CD8-positive, alpha-beta memory T cell (primary cell): ENCODE results near the gene PNPLA8. TPM values are rescaled to one million over a fixed set of nuclear protein-coding genes. Genes with fewer than 3 reads are reported as not detected.

Source experiments
- CTCF ChIA-PET: fragments of 350-600 bp; sonication (Branson Sonifier 250); formaldehyde crosslinking; loops from one replicate; lab custom pipeline; 2021; ENCODE audit warnings: antibody characterized with exemption; lab: Charles Lee
- POLR2A ChIA-PET: fragments of 350-600 bp; sonication (Branson Sonifier 250); formaldehyde crosslinking; loops from one replicate; lab custom pipeline; 2021; ENCODE audit warnings: antibody characterized with exemption; lab: Charles Lee
- DNase-seq, 5 donors: peaks; one replicate each; pipeline versions ENCODE4 v3.0.0 to v3.0.0-alpha.2; 2020 to 2022; ENCODE audit warnings: mixed read lengths in 1 of 5
- H3K27ac ChIP-seq: one replicate; pipeline ENCODE4 v1.7.0; 2013; ENCODE audit warnings: low read depth, mild to moderate bottlenecking, low read length, moderate library complexity
- H3K27me3 ChIP-seq: 2 replicates; pipeline ENCODE4 v1.7.0; 2013; ENCODE audit warnings: low read length, mild to moderate bottlenecking; ENCODE audit not compliant: insufficient read depth, poor library complexity, severe bottlenecking
- H3K36me3 ChIP-seq: 2 replicates; pipeline ENCODE4 v1.7.0; 2013; ENCODE audit warnings: mild to moderate bottlenecking, low read length, moderate library complexity; ENCODE audit not compliant: insufficient read depth
- H3K4me1 ChIP-seq: 2 replicates; pipeline ENCODE4 v1.7.0; 2013; ENCODE audit warnings: mild to moderate bottlenecking, low read length, moderate library complexity; ENCODE audit not compliant: insufficient read depth
- H3K4me3 ChIP-seq: 2 replicates; pipeline ENCODE4 v1.7.0; 2013; ENCODE audit warnings: mild to moderate bottlenecking, low read length
- H3K9me3 ChIP-seq: 2 replicates; pipeline ENCODE4 v1.7.0; 2013; ENCODE audit warnings: mild to moderate bottlenecking, low read length
- H3K27ac Mint-ChIP-seq, 8 donors: one replicate each; pipeline ENCODE4 v1.8.0; 2020 to 2021; ENCODE audit warnings: mixed read lengths in 8 of 8, mild to moderate bottlenecking in 6 of 8, inconsistent platforms in 3 of 8, moderate library complexity in 3 of 8
- H3K27me3 Mint-ChIP-seq, 2 donors: one replicate each; pipeline ENCODE4 v1.8.0; 2020 to 2021; ENCODE audit warnings: mixed read lengths in 2 of 2, mild to moderate bottlenecking in 1 of 2, moderate library complexity in 1 of 2
- H3K36me3 Mint-ChIP-seq, 3 donors: one replicate each; pipeline ENCODE4 v1.8.0; 2020 to 2021; ENCODE audit warnings: mixed read lengths in 3 of 3, inconsistent platforms in 1 of 3, mild to moderate bottlenecking in 1 of 3
- H3K4me1 Mint-ChIP-seq, 3 donors: one replicate each; pipeline ENCODE4 v1.8.0; 2020 to 2021; ENCODE audit warnings: mixed read lengths in 3 of 3, inconsistent platforms in 1 of 3, mild to moderate bottlenecking in 1 of 3
- H3K4me3 Mint-ChIP-seq, 7 donors: one replicate each; pipeline ENCODE4 v1.8.0; 2020 to 2021; ENCODE audit warnings: mixed read lengths in 7 of 7, mild to moderate bottlenecking in 6 of 7, moderate library complexity in 4 of 7, inconsistent platforms in 2 of 7
- H3K9me3 Mint-ChIP-seq, 5 donors: one replicate each; pipeline ENCODE4 v1.8.0; 2020 to 2022; ENCODE audit warnings: mixed read lengths in 5 of 5, mild to moderate bottlenecking in 3 of 5, moderate library complexity in 2 of 5, inconsistent platforms in 1 of 5
- polyA plus RNA-seq: library from polyadenylated mRNA; unstranded; fragments of 300-500 nt; fragmentation: Illumina TruSeq; gene quantifications from one replicate; pipeline ENCODE4 v1.2.3, GENCODE V29; 2021
- total RNA-seq, 2 experiments: library from RNA; stranded (reverse); gene quantifications; one replicate each; pipeline ENCODE4 v1.2.3, GENCODE V29; 2021

PNPLA8 gene
- total and polyA plus RNA-seq, 3 experiments from 2014 or later = 16.3 to 29.7 (median 17.9) TPM

- H3K27me3 ChIP-seq = peaks cover 5% of the 10 kb centered on the region
- ChIA-PET POLR2A (no interaction called here), CTCF (interaction anchor here (0.9 to 1.1 kb wide), 2 partner anchors 8 to 10 kb away, joined by 3 read pairs; no protein-coding TSS in a partner anchor)
- DNase-seq = no peak
- no peaks in the 10 kb centered on the region for H3K36me3 ChIP-seq
- H3K27ac ChIP-seq = no peak overlapping the region
- H3K4me3 ChIP-seq = no peak overlapping the region
- H3K4me1 Mint-ChIP-seq = peaks cover 2 to 5% (median 4%) of the 10 kb centered on the region in 3 donors
- peaks cover 15 to 60% of the 10 kb centered on the region in 2 donors for H3K27me3 Mint-ChIP-seq
- no peaks in the 10 kb centered on the region for H3K9me3 Mint-ChIP-seq
- no peak overlapping the region for H3K4me3 Mint-ChIP-seq
- H3K9me3 ChIP-seq = no peaks in the 10 kb centered on the region
- H3K36me3 Mint-ChIP-seq = no peaks in the 10 kb centered on the region
- no peak overlapping the region for H3K27ac Mint-ChIP-seq
- H3K4me1 ChIP-seq = no peaks in the 10 kb centered on the region
Observed at GRCh38 chr7:108450160-108450559, 75.8 kb downstream of the PNPLA8 start.

GRCh38 chr7:108449521-108449920, 76.4 kb downstream of the PNPLA8 start:
- Mint-ChIP-seq H3K36me3 (no peaks in the 10 kb centered on the region), H3K27ac (no peak overlapping the region), H3K4me3 (no peak overlapping the region), H3K4me1 (peaks cover 0 to 4% (median under 1%) of the 10 kb centered on the region in 3 donors), H3K9me3 (no peaks in the 10 kb centered on the region), H3K27me3 (peaks cover 13 to 60% of the 10 kb centered on the region in 2 donors)
- peaks cover 2% of the 10 kb centered on the region for H3K27me3 ChIP-seq
- POLR2A ChIA-PET = no interaction called here
- H3K4me1 ChIP-seq = no peaks in the 10 kb centered on the region
- CTCF ChIA-PET = no interaction called here
- no peak overlapping the region for H3K4me3 ChIP-seq
- H3K36me3 ChIP-seq = no peaks in the 10 kb centered on the region
- no peak for DNase-seq
- H3K9me3 ChIP-seq = no peaks in the 10 kb centered on the region
- H3K27ac ChIP-seq = no peak overlapping the region

GRCh38 chr7:108448584-108449505, 77.1 kb downstream of the PNPLA8 start:
- Mint-ChIP-seq H3K9me3 (no peaks in the 10 kb centered on the region), H3K27ac (no peak overlapping the region), H3K27me3 (peaks cover 10 to 59% of the 10 kb centered on the region in 2 donors), H3K4me1 (no peaks in the 10 kb centered on the region), H3K4me3 (no peak overlapping the region), H3K36me3 (no peaks in the 10 kb centered on the region)
- DNase-seq = no peak
- no peaks in the 10 kb centered on the region for H3K36me3 ChIP-seq
- no peaks in the 10 kb centered on the region for H3K27me3 ChIP-seq
- ChIA-PET POLR2A (no interaction called here), CTCF (no interaction called here)
- no peaks in the 10 kb centered on the region for H3K4me1 ChIP-seq
- H3K9me3 ChIP-seq = no peaks in the 10 kb centered on the region
- no peak overlapping the region for H3K4me3 ChIP-seq
- H3K27ac ChIP-seq = no peak overlapping the region

GRCh38 chr7:108442039-108442568, 83.8 kb downstream of the PNPLA8 start:
- H3K4me1 Mint-ChIP-seq = no peaks in the 10 kb centered on the region
- H3K27me3 ChIP-seq = no peaks in the 10 kb centered on the region
- no peaks in the 10 kb centered on the region for H3K36me3 Mint-ChIP-seq
- no peak overlapping the region for H3K4me3 Mint-ChIP-seq
- H3K4me3 ChIP-seq = no peak overlapping the region
- no peak overlapping the region for H3K27ac Mint-ChIP-seq
- no peaks in the 10 kb centered on the region for H3K4me1 ChIP-seq
- no peak overlapping the region for H3K27ac ChIP-seq
- no peaks in the 10 kb centered on the region for H3K9me3 Mint-ChIP-seq
- H3K36me3 ChIP-seq = no peaks in the 10 kb centered on the region
- ChIA-PET CTCF (interaction anchor here (1.3 kb wide), 1 partner anchor 9 kb away, joined by 3 read pairs; no protein-coding TSS in a partner anchor), POLR2A (no interaction called here)
- no peaks in the 10 kb centered on the region for H3K9me3 ChIP-seq
- H3K27me3 Mint-ChIP-seq = peaks cover 4 to 12% of the 10 kb centered on the region in 2 donors
- DNase-seq = no peak

GRCh38 chr7:108441392-108441955, 84.5 kb downstream of the PNPLA8 start:
- H3K36me3 ChIP-seq = no peaks in the 10 kb centered on the region
- no peak overlapping the region for H3K4me3 Mint-ChIP-seq
- H3K27me3 ChIP-seq = no peaks in the 10 kb centered on the region
- H3K4me1 ChIP-seq = no peaks in the 10 kb centered on the region
- H3K27ac Mint-ChIP-seq = no peak overlapping the region
- no peaks in the 10 kb centered on the region for H3K9me3 ChIP-seq
- H3K9me3 Mint-ChIP-seq = no peaks in the 10 kb centered on the region
- ChIA-PET POLR2A (no interaction called here), CTCF (interaction anchor here (1.3 kb wide), 1 partner anchor 9 kb away, joined by 3 read pairs; no protein-coding TSS in a partner anchor)
- no peaks in the 10 kb centered on the region for H3K36me3 Mint-ChIP-seq
- no peak for DNase-seq
- H3K4me1 Mint-ChIP-seq = no peaks in the 10 kb centered on the region
- peaks cover 4 to 12% of the 10 kb centered on the region in 2 donors for H3K27me3 Mint-ChIP-seq
- no peak overlapping the region for H3K4me3 ChIP-seq
- no peak overlapping the region for H3K27ac ChIP-seq

GRCh38 chr7:108440613-108441012, 85.3 kb downstream of the PNPLA8 start:
- H3K9me3 Mint-ChIP-seq = no peaks in the 10 kb centered on the region
- H3K27ac Mint-ChIP-seq = no peak overlapping the region
- no peaks in the 10 kb centered on the region for H3K9me3 ChIP-seq
- POLR2A ChIA-PET = no interaction called here
- CTCF ChIA-PET = interaction anchor here (0.8 kb wide), 1 partner anchor 10 kb away, joined by 3 read pairs; no protein-coding TSS in a partner anchor
- no peaks in the 10 kb centered on the region for H3K4me1 ChIP-seq
- H3K4me1 Mint-ChIP-seq = no peaks in the 10 kb centered on the region
- H3K27me3 Mint-ChIP-seq = peaks cover 4 to 13% of the 10 kb centered on the region in 2 donors
- no peak overlapping the region for H3K4me3 Mint-ChIP-seq
- no peaks in the 10 kb centered on the region for H3K27me3 ChIP-seq
- H3K36me3 Mint-ChIP-seq = peaks cover 0 to under 1% (median 0%) of the 10 kb centered on the region in 3 donors
- H3K27ac ChIP-seq = no peak overlapping the region
- H3K36me3 ChIP-seq = no peaks in the 10 kb centered on the region
- no peak overlapping the region for H3K4me3 ChIP-seq
- DNase-seq = no peak

- H3K27me3 Mint-ChIP-seq = peaks cover 4 to 30% of the 10 kb centered on the region in 2 donors
- ChIA-PET CTCF (no interaction called here), POLR2A (no interaction called here)
- H3K9me3 ChIP-seq = no peaks in the 10 kb centered on the region
- peaks cover 0 to 7% (median 0%) of the 10 kb centered on the region in 3 donors for H3K36me3 Mint-ChIP-seq
- no peak for DNase-seq
- H3K27me3 ChIP-seq = no peaks in the 10 kb centered on the region
- no peak overlapping the region for H3K27ac Mint-ChIP-seq
- no peak overlapping the region for H3K27ac ChIP-seq
- no peaks in the 10 kb centered on the region for H3K4me1 ChIP-seq
- no peaks in the 10 kb centered on the region for H3K36me3 ChIP-seq
- H3K4me3 ChIP-seq = no peak overlapping the region
- peaks cover 0 to 2% (median 0%) of the 10 kb centered on the region in 5 donors for H3K9me3 Mint-ChIP-seq
- no peak overlapping the region for H3K4me3 Mint-ChIP-seq
- H3K4me1 Mint-ChIP-seq = no peaks in the 10 kb centered on the region
Observed at GRCh38 chr7:108436906-108437305, 89.0 kb downstream of the PNPLA8 start.

- ChIA-PET POLR2A (no interaction called here), CTCF (no interaction called here)
- no peak overlapping the region for H3K27ac ChIP-seq
- Mint-ChIP-seq H3K9me3 (peaks cover 0 to 2% (median 0%) of the 10 kb centered on the region in 5 donors), H3K4me3 (no peak overlapping the region), H3K27me3 (peaks cover 9 to 49% of the 10 kb centered on the region in 2 donors), H3K4me1 (no peaks in the 10 kb centered on the region), H3K36me3 (peaks cover 0 to 7% (median 0%) of the 10 kb centered on the region in 3 donors), H3K27ac (no peak overlapping the region)
- no peaks in the 10 kb centered on the region for H3K9me3 ChIP-seq
- H3K36me3 ChIP-seq = no peaks in the 10 kb centered on the region
- no peak overlapping the region for H3K4me3 ChIP-seq
- no peaks in the 10 kb centered on the region for H3K4me1 ChIP-seq
- DNase-seq = no peak
- H3K27me3 ChIP-seq = no peaks in the 10 kb centered on the region
Observed at GRCh38 chr7:108434010-108434409, 91.9 kb downstream of the PNPLA8 start.
